Ishikawa (cell line): ENCODE data around the gene NFE2L2.

Experiments
- RAD21 ChIP-seq: IDR thresholded peaks from 2 replicates; pipeline ENCODE4 v1.6.1; 2012; ENCODE audit warnings: low read depth
- ZBTB7A ChIP-seq: IDR thresholded peaks from 2 replicates; pipeline ENCODE4 v1.6.1; 2012; ENCODE audit warnings: low read depth

GRCh38 chr2:177190941-177191340 lies 73.6 kb downstream of the NFE2L2 start:
- TF ChIP-seq RAD21 (no peak), ZBTB7A (no peak)
